ENCODE data around the gene SHF. TPM values are rescaled to one million over a fixed set of nuclear protein-coding genes. Genes with fewer than 3 reads are reported as not detected.

The SHF gene
- polyA plus RNA-seq, 1 donor (not counting 4 experiments of a cell fraction or from before 2014, with no cell fraction given), result 0.24 TPM

- no peaks in the 10 kb centered on the region for H3K36me3 ChIP-seq (ENCODE audit: control insufficient read depth in 2 of 2, extremely low read depth in 1 of 2, insufficient read depth in 2 of 2, low read length in 2 of 2)
- H3K27me3 ChIP-seq (ENCODE audit: control insufficient read depth, extremely low read depth, insufficient read depth, low read length), result no peaks in the 10 kb centered on the region
- TF ChIP-seq EZH2 (IDR thresholded peaks at IDR 0.05; ENCODE audit: low read length), result no peak
- no peak for TF ChIP-seq CTCF (optimal IDR thresholded peaks at IDR 0.05 in 1 of 3, IDR thresholded peaks at IDR 0.05 in 1 of 3, conservative IDR thresholded peaks at IDR 0.05 in 1 of 3; ENCODE audit: extremely low read depth in 1 of 3, insufficient read depth in 2 of 3, low read length in 3 of 3)
- dilution Hi-C loops (cut with MboI; ENCODE audit: extremely low pct_ligation_motif_present, low sequenced_read_pairs), result no loop called here
- no peak overlapping the region for H3K4me3 ChIP-seq (ENCODE audit: control insufficient read depth in 2 of 3, extremely low read depth in 1 of 3, insufficient read depth in 2 of 3, low read depth in 1 of 3, low read length in 3 of 3)
- no peaks in the 10 kb centered on the region for H3K4me1 ChIP-seq (ENCODE audit: control insufficient read depth, extremely low read depth, insufficient read depth, low read length)
- no peaks in the 10 kb centered on the region for H4K20me1 ChIP-seq (ENCODE audit: control insufficient read depth, extremely low read depth, insufficient read depth, low read length)
- no peak overlapping the region for H2AFZ ChIP-seq (ENCODE audit: control insufficient read depth, low read length)
- H3K9ac ChIP-seq (ENCODE audit: control insufficient read depth, extremely low read depth, insufficient read depth, low read length), result no peak overlapping the region
- no peak overlapping the region for H3K27ac ChIP-seq (ENCODE audit: control insufficient read depth, insufficient read depth, low read length)
- DNase-seq (ENCODE audit: low read depth, low spot score) (no peak), FAIRE-seq (no peak)
- no peaks in the 10 kb centered on the region for H3K9me1 ChIP-seq (ENCODE audit: control insufficient read depth, extremely low read depth, insufficient read depth, low read length)
- no peak overlapping the region for H3K4me2 ChIP-seq (ENCODE audit: control insufficient read depth, extremely low read depth, insufficient read depth, low read depth, low read length)
- no peaks in the 10 kb centered on the region for H3K9me3 ChIP-seq (ENCODE audit: control insufficient read depth, low read depth, low read length)
- no peaks in the 10 kb centered on the region for H3K79me2 ChIP-seq (ENCODE audit: control insufficient read depth, insufficient read depth, low read length)
Observed at GRCh38 chr15:45228931-45229330, 41.2 kb upstream of the SHF start.

DNA sequence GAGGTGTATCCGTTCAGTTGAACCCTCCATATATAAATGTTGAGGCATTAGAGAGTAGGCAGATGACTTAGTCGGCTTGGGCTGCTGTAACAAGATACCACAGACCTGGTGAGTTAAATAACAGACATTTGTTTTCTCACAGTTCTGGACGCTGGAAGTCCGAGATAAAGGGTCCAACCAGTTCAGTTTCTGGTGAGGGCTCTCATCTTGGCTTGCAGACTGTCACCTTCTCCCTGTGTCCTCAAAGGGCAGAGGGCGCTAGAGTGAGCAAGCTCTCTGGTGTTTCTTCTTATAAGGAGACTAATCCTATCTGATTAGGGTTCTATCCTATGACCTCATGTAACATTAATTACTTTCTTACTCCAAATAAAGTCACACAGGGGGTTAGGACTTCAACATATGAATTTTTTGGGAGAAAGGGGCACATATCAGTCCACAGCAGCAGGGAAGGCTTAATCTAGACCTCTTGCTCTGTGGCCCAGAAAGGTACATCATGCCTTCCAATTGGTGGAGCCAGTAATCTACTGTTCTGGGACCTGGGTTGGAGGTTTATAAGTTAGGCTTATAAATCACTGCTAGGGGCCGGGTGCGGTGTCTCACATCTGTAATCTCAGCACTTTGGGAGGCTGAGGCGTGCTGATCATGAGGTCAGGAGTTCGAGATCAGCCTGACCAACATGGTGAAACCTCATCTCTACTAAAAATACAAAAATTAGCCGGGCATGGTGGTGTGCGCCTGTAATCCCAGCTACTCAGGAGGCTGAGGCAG lies 37.9 kb upstream of the SHF start:
- Histone ChIP-seq H2AFZ (ENCODE audit: control insufficient read depth, low read length) (no peak overlapping the region), H3K9me1 (ENCODE audit: control insufficient read depth, extremely low read depth, insufficient read depth, low read length) (no peaks in the 10 kb centered on the region), H3K4me3 (ENCODE audit: control insufficient read depth in 2 of 3, extremely low read depth in 1 of 3, insufficient read depth in 2 of 3, low read depth in 1 of 3, low read length in 3 of 3) (no peak overlapping the region), H3K4me1 (ENCODE audit: control insufficient read depth, extremely low read depth, insufficient read depth, low read length) (no peaks in the 10 kb centered on the region), H3K4me2 (ENCODE audit: control insufficient read depth, extremely low read depth, insufficient read depth, low read depth, low read length) (no peak overlapping the region), H4K20me1 (ENCODE audit: control insufficient read depth, extremely low read depth, insufficient read depth, low read length) (no peaks in the 10 kb centered on the region), H3K27ac (ENCODE audit: control insufficient read depth, insufficient read depth, low read length) (no peak overlapping the region), H3K36me3 (ENCODE audit: control insufficient read depth in 2 of 2, extremely low read depth in 1 of 2, insufficient read depth in 2 of 2, low read length in 2 of 2) (no peaks in the 10 kb centered on the region), H3K79me2 (ENCODE audit: control insufficient read depth, insufficient read depth, low read length) (no peaks in the 10 kb centered on the region), H3K9me3 (ENCODE audit: control insufficient read depth, low read depth, low read length) (no peaks in the 10 kb centered on the region), H3K9ac (ENCODE audit: control insufficient read depth, extremely low read depth, insufficient read depth, low read length) (no peak overlapping the region), H3K27me3 (ENCODE audit: control insufficient read depth, extremely low read depth, insufficient read depth, low read length) (no peaks in the 10 kb centered on the region)
- no peak for TF ChIP-seq CTCF (optimal IDR thresholded peaks at IDR 0.05 in 1 of 3, IDR thresholded peaks at IDR 0.05 in 1 of 3, conservative IDR thresholded peaks at IDR 0.05 in 1 of 3; ENCODE audit: extremely low read depth in 1 of 3, insufficient read depth in 2 of 3, low read length in 3 of 3)
- TF ChIP-seq EZH2 (IDR thresholded peaks at IDR 0.05; ENCODE audit: low read length), result no peak
- FAIRE-seq (no peak), DNase-seq (ENCODE audit: low read depth, low spot score) (no peak)
- dilution Hi-C loops (cut with MboI; ENCODE audit: extremely low pct_ligation_motif_present, low sequenced_read_pairs), result no loop called here

Data from keratinocyte (primary cell).